ENCODE data around the gene AGMO.

GRCh38 chr7:15352421-15353206 lies 209.2 kb downstream of the AGMO start:
- TF ChIP-seq EZH2 (IDR thresholded peaks at IDR 0.05; ENCODE audit: borderline replicate concordance, insufficient read depth, low read length, poor library complexity, severe bottlenecking) (no peak), POLR2AphosphoS5 (IDR thresholded peaks at IDR 0.05) (no peak), CTCF (IDR thresholded peaks at IDR 0.05; ENCODE audit: poor library complexity, severe bottlenecking) (no peak), EP300 (conservative IDR thresholded peaks at IDR 0.05; ENCODE audit: poor library complexity, severe bottlenecking) (no peak)

All from neural cell (in vitro differentiated cells).